Duodenal mucosa (tissue), 2 donors: ENCODE results near the gene GDF3.
"Not testable (repeated sequence)": the region's sequence is repeated elsewhere in the genome, so short reads cannot be mapped to it uniquely, and the experiment has no call there.

ENCODE experiments used
- H3K27ac ChIP-seq: one replicate; pipeline ENCODE4 v1.7.0; 2013; ENCODE audit warnings: low read depth, low read length
- H3K27me3 ChIP-seq, 2 donors: one replicate each; pipeline ENCODE4 v1.7.0; 2013; ENCODE audit warnings: low read length in 2 of 2, control low read depth in 1 of 2; ENCODE audit not compliant: insufficient read depth in 2 of 2, control insufficient read depth in 1 of 2
- H3K36me3 ChIP-seq, 2 donors: one replicate each; pipeline ENCODE4 v1.7.0; 2013; ENCODE audit warnings: low read length in 2 of 2, control low read depth in 1 of 2; ENCODE audit not compliant: insufficient read depth in 2 of 2, control insufficient read depth in 1 of 2
- H3K4me1 ChIP-seq, 2 donors: one replicate each; pipeline ENCODE4 v1.7.0; 2013; ENCODE audit warnings: low read length in 2 of 2, control low read depth in 1 of 2; ENCODE audit not compliant: insufficient read depth in 2 of 2, control insufficient read depth in 1 of 2
- H3K4me3 ChIP-seq, 2 donors: one replicate each; pipeline ENCODE4 v1.7.0; 2013; ENCODE audit warnings: low read length in 2 of 2, low read depth in 1 of 2
- H3K9ac ChIP-seq, 2 donors: one replicate each; pipeline ENCODE4 v1.7.0; 2013; ENCODE audit warnings: low read length in 2 of 2, low read depth in 1 of 2
- H3K9me3 ChIP-seq, 2 donors: one replicate each; pipeline ENCODE4 v1.7.0; 2013; ENCODE audit warnings: low read length in 2 of 2, control low read depth in 1 of 2; ENCODE audit not compliant: control insufficient read depth in 1 of 2

Gene GDF3

GRCh38 chr12:7642287-7642686 is 53.3 kb downstream of the GDF3 start:
- Histone ChIP-seq H3K9me3 (no peaks in the 10 kb centered on the region), H3K27me3 (peaks cover 0 to 2% of the 10 kb centered on the region in 2 donors), H3K4me3 (no peak overlapping the region), H3K4me1 (peaks cover 7 to 14% of the 10 kb centered on the region in 2 donors), H3K27ac (no peak overlapping the region), H3K36me3 (no peaks in the 10 kb centered on the region), H3K9ac (no peak overlapping the region)

GRCh38 chr12:7640123-7640995 is 55.2 kb downstream of the GDF3 start:
- not testable (repeated sequence) for H3K27me3 ChIP-seq, H3K9me3 ChIP-seq, H3K4me1 ChIP-seq, H3K4me3 ChIP-seq, H3K9ac ChIP-seq, H3K27ac ChIP-seq, H3K36me3 ChIP-seq
